NB4 (cell line): ENCODE measurements around the gene CD96.
"Not testable (repeated sequence)": the region's sequence is repeated elsewhere in the genome, so short reads cannot be mapped to it uniquely, and the experiment has no call there.

Experiments used
- DNase-seq: peaks from one replicate; pipeline ENCODE4 v3.0.0; 2010; ENCODE audit warnings: low read depth
- H3K4me3 ChIP-seq: one replicate; pipeline ENCODE4 v1.5.1; 2011; ENCODE audit warnings: mild to moderate bottlenecking, low read depth, low read length, moderate library complexity
- MYC ChIP-seq: IDR thresholded peaks from 2 replicates; pipeline ENCODE4 v1.6.1; 2011; ENCODE audit warnings: low read depth, low read length
- POLR2A ChIP-seq: IDR thresholded peaks from 2 replicates; pipeline ENCODE4 v1.6.1; 2011; ENCODE audit warnings: mild to moderate bottlenecking; ENCODE audit not compliant: insufficient read length; ENCODE audit errors: extremely low read depth
- TF ChIP-seq, protein P1 (sequence below): IDR thresholded peaks from 2 replicates; pipeline ENCODE4 v1.6.1; 2011; ENCODE audit warnings: low read depth, low read length
- TF ChIP-seq, protein P2 (sequence below): IDR thresholded peaks from one replicate; pipeline ENCODE4 v1.5.1; 2012; ENCODE audit warnings: low read depth, low read length

CD96 gene

DNA sequence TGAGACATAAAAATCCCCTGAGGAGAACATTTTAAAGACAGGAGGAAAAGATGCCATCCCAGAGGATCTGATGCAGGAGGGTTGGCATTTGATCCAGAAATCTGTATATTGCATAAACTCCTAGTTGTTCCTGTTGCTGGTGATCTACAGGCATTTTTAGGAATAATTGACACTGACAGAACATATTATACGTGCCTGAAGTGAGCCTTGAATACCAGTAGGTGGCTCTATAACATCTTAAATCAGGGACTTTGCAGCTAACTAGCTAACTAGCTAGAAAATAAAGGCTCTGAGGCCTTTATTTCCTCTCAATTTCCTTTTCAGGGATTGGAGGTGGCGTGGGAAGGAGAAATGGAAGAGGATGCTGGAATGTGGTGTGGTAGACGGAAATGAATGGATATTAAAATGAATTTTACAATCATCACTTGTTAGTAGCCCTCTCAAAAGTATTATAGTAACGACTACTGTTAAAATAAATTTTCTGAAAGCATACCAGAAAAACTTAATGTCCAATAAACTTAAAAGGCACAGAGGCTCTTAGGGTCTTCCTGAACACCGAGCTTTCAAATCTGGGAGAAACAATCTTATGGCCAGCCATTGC is 127.0 kb downstream of the CD96 start:
- TF ChIP-seq, protein P1, sequence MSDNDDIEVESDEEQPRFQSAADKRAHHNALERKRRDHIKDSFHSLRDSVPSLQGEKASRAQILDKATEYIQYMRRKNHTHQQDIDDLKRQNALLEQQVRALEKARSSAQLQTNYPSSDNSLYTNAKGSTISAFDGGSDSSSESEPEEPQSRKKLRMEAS, result no peak
- TF ChIP-seq, protein P2, sequence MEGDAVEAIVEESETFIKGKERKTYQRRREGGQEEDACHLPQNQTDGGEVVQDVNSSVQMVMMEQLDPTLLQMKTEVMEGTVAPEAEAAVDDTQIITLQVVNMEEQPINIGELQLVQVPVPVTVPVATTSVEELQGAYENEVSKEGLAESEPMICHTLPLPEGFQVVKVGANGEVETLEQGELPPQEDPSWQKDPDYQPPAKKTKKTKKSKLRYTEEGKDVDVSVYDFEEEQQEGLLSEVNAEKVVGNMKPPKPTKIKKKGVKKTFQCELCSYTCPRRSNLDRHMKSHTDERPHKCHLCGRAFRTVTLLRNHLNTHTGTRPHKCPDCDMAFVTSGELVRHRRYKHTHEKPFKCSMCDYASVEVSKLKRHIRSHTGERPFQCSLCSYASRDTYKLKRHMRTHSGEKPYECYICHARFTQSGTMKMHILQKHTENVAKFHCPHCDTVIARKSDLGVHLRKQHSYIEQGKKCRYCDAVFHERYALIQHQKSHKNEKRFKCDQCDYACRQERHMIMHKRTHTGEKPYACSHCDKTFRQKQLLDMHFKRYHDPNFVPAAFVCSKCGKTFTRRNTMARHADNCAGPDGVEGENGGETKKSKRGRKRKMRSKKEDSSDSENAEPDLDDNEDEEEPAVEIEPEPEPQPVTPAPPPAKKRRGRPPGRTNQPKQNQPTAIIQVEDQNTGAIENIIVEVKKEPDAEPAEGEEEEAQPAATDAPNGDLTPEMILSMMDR, result peak; percentile 59
- no peak overlapping the region for H3K4me3 ChIP-seq
- peak; percentile 64 for DNase-seq

DNA sequence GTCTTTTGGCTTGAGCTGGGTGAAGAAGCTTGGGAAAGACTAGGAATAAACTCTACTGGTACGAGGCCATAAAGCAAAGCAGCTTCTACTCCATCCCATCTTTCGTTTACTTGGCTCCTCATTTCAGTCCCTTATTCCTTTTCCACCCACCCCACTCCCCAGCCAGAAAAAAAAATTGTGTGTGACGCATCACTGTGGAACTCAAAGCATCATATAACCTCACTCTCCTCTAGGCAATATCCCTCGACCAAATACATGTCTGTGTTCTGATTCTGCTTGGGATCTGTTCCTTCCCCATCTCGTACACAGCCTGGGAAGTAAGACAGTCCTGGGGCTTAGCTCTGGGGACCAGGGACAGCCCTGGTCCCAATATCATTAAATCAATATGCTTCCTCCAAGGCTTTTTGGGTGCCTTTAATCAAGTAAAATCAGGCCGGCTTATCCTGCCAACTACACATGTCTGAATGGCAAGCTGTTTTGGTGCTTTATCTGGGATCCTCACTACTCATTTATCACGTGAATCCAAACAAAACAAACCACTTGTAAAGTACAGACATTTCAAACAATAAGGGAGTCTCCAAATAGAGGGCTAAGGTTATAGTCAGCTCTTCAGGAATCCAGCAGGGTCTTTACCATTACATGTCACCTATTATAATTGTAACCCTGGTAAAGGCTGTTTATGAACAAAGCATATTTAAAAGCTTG is 128.1 kb downstream of the CD96 start:
- H3K4me3 ChIP-seq, result no peak overlapping the region

DNA sequence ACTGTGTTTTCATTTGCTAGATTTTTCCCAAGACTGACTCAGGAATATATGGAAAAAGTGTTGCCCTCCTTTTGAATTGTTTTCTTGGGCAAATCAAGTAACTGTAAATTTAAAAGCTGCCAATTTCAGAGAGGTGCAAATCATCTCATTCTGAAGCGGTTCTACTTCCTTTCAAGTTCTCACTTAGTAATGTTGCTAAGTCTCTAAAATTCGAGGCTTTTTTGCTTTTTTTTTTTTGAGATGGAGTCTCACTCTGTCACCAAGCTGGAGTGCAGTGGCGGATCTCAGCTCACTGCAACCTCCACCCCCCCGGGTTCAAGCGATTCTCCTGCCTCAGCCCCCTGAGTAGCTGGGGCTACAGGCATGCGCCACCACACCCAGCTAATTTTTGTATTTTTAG is 130.5 kb downstream of the CD96 start:
- H3K4me3 ChIP-seq, DNase-seq: not testable (repeated sequence)

More for the DNA sequence above, 128.1 kb downstream of the CD96 start:
- TF ChIP-seq, protein P2, result no peak
- TF ChIP-seq POLR2A (no peak), MYC (no peak)
- TF ChIP-seq, protein P1, result no peak
- no peak for DNase-seq

DNA sequence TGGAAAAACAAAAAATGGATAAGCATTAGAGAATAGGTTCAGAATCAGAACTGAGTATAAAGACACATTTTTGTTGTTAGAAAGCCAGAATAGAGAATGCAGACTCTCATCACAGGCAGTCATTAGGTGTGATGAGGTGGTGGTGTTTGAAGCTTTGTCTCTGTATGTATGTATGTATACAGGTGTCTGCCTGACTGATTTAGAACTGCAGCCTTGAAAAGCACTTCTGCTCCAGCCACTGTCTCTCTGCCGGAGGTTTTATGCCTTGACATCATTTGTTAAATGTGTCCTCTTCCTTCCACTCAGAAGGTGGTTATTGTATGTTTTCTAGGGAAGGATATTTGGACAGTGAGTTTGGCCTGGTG is 133.8 kb downstream of the CD96 start:
- H3K4me3 ChIP-seq, result no peak overlapping the region
- no peak for DNase-seq
- TF ChIP-seq, protein P1, result no peak
- TF ChIP-seq, protein P2, result no peak
- no peak for TF ChIP-seq MYC
- no peak for TF ChIP-seq POLR2A

DNA sequence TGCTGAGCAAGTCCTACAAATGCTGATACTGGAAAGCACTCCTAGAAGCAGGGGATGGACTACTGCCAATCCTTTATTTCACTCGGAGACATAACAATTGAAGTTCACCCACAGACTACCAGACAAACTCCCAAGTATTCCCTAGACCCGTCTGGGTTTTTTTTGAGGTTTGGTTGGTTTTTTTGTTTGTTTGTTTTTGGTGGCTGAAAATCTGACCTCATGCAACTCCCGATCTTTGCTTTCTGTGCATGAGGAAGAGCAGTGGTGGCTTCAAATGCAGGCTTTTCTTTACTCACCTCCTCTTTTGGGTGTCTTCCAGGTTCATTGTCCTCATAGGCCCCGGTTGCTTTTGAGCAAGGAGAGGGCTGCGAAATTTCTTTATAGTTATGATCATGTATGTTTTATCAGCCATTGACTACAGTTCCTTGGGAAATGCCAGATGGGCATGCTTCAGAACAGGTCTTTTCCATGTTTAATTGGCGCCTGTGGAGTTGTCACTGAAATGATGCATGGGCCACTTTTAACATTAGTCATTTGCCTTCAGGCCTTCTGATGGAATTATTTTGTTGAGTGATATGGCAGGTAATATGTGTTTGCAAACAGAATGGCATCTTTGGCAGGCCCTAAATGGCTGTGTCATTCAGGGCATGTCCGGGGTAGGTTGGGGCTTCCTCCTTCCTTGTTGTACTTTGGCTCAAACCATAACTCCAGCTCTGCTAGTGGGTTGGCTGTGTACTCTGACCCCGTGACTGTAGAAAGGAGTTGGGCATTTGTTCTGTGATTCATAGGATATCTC is 134.4 kb downstream of the CD96 start:
- DNase-seq, result no peak
- TF ChIP-seq, protein P1, result no peak
- TF ChIP-seq POLR2A, result no peak
- no peak for TF ChIP-seq MYC
- TF ChIP-seq, protein P2, result no peak
- H3K4me3 ChIP-seq, result no peak overlapping the region

DNA sequence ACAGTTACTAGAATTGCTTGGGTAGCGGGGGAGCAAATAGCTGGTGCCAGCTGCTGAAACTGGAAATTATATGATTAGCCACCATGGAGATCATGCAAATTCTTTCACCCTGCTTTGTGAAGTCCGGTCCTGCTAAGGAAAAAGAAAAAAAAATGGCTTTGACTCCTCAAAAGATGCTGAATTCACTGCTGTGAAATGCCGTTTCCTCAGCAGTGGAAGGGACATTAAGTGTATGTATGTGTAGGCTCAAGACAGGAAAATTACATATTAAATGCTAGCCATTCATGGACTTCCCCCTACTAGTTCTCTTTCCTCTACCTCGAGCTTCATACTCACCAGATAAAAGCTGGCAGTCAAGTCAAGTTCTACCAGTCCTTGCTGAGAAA is 135.0 kb downstream of the CD96 start:
- H3K4me3 ChIP-seq, result no peak overlapping the region
- TF ChIP-seq MYC (no peak), POLR2A (no peak)
- TF ChIP-seq, protein P2, result no peak
- TF ChIP-seq, protein P1, result no peak
- DNase-seq, result no peak
